Limb (tissue), 2 donors: ENCODE measurements around the gene ADAMTS17.
A peak's percentile ranks its signal among the peaks of the same experiment; 100 is the strongest.

Experiments used
- DNase-seq, 2 donors: peaks; one replicate each; pipeline ENCODE4 v3.0.0-alpha.2; 2016; ENCODE audit errors: extremely low spot score in 2 of 2

The ADAMTS17 gene

DNA sequence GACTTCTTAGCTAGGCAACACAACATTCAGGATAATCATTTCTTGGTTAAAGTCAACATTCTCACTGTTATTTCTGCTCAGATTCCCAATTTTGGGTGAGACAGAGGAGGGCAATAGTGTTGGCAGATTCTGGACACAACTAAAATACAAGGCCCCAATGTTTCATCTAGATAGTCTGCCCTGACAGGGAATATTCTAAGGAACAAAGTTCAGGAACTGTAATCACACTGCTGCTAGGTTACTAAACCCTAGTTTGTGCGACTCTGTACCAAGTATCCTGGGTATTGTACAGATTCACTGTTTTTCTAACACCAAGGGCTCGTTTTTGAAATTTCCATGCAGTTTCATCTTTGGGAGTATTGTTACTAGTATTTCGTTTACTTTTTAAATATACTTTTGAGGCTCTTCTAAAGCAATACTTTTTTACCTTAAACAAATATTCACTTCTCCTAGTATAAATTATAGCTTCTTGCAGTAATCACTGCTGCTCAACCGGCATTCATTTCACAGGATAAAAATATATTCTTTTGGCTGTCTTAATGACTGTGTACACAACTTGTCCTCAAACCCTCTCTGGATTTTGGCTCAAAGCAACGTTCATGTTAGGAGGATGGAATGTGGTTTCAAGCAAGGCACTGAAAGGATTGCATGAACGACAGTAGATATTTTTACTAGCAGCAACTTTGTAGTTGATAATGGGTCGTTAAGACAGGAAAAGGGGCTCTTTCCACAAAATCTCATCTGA lies 167.4 kb downstream of the ADAMTS17 start:
- no peak for DNase-seq

DNA sequence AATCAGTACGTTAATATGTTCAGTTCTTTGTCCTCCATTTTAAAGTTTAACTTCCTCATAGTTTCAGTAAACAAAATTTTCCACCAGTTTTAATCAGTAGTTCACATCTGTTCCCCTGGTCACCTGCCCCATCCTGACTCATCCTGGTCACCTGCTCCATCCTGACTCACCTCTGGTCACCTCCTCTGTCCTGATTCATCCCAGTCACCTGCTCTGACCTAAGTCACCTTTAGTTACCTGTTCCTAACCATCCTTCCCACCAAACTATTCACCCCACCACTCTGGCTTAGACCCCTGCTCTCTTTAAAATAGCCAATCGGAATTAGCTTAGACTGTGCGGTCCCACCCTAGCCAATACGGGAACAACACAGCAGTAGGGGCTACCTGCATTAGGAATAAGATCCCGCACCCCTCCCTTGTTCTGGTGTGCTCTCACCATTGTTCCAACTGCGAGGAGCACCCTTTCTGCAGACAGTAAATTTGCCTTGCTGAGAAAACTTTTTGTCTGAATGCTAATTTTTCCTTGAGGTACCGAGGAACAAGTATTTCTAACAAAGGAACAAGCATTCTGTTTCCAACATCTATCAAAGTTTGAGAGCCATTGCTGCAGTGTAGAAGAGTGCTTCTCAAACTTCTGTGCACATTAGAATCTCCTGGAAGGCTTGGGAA lies 169.3 kb downstream of the ADAMTS17 start:
- no peak for DNase-seq

DNA sequence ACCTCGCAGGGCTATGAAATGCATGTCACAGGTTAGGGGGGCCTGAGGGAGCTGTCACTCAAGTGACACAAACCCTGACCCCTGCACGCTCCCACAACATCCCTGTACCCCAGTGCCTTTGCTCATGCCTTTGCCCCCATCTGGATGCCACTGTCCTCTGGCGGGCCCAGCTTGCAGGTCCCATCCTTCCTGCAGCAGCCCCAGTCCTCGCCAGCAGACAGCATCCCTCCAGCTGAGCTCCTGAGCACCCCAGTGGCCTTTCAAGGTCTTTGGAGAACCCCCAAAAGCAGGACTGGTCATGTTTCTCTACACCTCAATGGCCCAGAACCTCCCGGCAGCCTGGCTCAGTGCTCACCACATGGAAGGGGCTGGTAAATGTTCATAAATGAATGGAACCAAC lies 170.4 kb downstream of the ADAMTS17 start:
- peak in 1 of 2 donors; percentile 23 for DNase-seq

DNA sequence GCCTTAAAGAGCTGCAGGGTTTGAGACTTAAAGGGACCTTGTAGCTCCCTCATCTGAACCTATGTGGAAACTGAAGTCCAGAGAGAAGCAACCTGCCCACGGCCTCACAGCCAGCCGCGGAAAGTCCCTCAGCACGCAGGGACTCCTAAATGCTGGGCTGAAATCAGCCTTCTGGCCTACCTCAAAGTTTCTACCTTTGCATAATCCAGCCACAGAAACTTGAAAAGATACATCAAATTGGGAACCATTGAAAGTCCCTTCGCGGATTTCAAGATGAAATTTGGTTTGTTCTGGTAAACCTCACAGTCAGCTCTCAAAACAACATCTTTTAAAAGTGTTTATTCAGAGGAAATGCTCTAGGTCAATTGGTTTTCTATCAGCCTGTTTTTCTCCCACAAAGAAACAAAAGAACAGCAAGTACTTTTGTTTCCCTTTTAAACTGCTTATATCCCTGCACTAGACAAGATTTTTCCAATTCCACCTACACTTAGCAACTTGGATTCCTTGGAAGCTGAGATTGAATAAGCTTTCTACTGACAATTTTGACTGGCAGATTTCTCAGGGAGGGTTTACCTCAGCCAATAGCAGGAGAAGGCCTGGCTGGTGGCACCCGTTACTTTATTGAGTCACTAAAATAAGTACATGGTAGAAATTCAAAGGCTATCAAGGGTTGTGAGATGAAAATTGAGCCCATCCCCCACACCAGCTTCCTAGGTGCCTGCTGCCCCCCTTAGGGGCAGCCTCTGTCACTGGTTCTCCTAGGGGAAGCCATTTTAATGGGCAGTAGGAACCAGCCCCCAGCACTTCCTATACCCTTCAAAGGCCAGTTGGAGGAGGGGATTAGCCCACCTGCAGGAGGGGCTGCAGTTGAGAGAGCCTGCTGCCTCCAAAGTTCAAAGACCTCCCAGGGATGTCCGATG lies 171.2 kb downstream of the ADAMTS17 start:
- DNase-seq = peak in 1 of 2 donors; percentile 8

DNA sequence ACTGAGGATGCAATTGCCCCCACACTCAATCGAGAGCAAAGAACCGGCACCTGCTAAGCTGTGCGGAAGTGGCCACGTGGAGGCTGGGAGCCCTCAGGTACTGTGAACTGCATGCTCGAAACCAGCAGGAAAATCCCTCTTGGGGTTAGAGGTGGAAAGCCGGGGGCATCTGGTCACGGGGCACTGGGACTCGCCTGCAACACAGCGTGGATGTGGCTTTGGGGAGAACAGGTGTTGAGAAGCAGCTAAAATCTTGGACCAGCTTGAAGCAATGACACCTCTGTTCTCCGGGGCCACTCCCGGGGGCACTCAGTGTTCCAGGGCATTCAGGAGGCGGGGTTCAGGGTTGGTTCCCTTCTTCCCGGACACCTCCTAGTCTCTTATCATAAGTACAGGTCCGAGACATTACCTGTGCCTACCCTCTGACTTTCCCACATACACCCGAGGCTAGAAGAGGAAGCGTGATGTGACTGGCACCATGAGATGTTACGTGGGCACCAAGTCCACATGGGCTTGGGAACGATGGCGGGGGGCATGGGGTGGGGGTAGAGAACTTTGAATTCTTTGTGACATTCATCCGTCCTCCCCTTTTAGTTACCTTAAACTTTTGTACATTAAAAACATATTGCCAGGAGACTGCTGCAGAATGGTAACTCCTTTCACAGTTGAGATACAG lies 172.0 kb downstream of the ADAMTS17 start:
- peak in 1 of 2 donors; percentile 22 for DNase-seq

DNA sequence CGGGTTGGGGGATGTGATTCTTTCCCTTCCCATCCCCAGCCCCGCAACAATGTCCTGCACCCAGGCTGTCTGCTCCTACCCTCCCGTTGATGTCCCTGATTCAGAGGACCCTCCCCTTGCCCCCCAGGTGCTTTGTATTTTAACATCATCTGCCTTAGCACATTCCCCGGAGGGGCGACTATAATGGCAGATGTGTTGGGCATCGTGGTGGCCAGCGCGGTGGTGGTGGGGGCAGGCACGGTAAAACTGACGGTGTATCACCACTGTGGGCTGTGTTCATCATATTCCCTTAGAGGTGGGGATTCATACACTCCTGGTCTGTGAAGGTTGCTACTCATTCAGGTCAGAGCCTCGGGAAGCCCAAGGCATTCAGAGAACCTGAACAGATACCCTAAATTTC lies 173.0 kb downstream of the ADAMTS17 start:
- DNase-seq = no peak

DNA sequence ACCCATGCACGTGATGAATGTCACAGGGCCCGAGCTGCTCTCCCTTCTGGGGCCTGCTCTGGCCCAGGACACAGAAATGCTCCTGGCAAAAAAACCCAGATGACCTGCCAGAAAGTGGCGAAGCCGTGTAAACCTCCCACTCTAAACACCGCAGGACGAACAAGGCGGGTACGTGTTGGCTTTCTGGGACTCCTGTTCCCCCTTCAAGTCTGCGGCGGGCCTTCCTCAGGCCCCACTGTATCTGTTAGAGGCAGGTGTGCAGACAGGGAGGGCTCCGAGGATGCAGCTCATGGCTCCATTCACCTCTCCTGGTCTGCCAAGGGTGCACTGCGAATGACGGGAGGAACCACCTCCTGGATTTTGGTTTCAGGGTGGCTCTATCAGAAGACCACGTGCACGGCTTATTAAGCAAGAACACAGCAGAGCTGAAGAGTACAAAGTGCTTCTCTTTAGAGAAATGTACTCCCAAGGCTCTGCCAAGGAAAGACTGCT lies 173.8 kb downstream of the ADAMTS17 start:
- no peak for DNase-seq

DNA sequence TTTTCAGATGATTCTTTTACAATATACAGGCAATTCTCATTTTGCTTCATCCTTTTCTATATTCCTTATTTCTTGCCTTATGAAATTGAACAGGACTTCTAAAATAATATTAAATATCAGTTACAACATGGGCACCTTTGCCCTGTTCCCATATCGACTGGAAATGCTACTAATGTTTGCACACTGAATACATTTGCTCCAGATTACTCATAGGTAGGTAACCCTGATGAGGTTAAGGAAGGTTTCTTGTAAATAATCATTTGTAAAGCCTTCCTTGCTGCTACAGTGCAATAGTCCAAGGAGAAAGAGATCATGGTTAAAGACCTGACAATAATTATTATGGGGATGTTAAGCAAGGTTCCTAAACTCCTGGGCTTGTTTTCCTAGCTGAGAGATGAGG lies 175.5 kb downstream of the ADAMTS17 start:
- no peak for DNase-seq

DNA sequence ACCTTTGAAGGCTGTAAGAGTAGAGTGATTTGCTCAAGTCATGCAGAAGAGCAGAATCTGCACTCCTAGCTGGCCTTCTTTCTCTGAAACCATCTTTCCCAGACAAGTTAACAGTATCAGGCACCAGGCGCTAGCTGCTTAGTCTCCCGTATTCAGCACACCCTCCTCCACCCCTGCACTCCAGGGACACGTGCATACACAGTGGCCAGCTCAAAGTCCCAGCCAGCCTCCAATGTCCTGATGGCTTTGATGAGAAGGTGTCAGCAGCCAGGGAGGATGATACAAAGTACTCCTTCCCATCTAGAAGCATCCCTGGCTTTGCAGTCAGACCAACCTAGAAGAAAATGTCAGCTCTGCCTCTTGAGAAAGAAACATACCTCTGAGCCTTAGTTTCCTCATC lies 177.8 kb downstream of the ADAMTS17 start:
- no peak for DNase-seq

DNA sequence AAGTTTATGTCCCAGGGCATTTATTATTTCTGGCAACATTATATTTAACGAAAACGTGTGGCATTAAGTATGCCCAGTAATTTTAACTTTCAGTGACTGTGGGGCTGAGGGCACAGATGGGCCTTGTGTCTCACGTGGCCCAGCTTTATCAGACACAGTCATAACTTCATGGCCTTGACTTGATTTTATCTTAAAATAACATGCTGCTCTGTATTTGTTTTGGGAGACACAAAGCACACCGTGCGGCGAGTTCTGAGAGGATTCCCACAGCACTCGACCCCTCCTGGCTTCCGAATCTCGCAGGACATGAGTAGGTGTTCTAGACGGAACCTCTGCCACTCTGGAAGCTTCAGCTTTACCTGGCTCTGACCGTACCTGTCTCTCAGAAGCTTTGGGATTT lies 180.8 kb downstream of the ADAMTS17 start:
- no peak for DNase-seq

DNA sequence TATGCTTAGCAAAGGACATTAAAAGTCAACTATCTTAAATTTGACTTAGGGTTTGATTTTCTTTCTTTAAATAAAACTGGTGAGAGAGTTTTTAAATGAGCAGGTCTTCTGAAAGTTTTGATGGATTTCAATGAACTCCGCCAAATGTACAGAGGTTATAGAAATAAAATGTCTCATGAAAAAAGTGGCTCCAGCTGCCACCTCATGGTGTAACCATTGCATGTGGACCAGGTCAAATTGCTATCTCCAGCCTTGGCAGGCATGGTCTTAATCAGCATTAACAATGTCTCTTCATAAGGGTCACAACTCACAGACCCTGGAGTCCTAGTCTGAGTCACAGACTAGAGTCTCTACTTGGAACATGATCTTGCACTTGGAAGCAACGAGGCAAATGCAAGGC lies 182.3 kb downstream of the ADAMTS17 start:
- DNase-seq = no peak

DNA sequence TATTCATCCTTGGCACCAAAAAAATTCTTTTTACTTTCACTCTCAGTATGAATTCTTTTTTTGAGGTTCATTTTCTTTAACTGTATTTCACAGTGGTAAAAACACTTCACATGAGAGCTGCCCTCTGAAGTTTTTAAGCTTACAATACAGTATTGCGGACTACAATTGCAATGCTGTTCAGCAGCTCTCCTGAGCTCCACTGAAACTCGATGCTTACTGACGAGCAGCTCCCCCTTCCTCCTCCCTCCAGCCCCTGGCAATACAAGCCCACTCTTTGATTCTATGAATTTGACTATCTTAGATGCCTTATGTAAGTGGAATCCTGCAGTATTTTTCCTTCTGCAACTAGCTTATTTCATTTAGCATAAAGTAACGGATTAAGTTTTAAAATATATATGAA lies 183.4 kb downstream of the ADAMTS17 start:
- DNase-seq = peak in 1 of 2 donors; percentile 39

DNA sequence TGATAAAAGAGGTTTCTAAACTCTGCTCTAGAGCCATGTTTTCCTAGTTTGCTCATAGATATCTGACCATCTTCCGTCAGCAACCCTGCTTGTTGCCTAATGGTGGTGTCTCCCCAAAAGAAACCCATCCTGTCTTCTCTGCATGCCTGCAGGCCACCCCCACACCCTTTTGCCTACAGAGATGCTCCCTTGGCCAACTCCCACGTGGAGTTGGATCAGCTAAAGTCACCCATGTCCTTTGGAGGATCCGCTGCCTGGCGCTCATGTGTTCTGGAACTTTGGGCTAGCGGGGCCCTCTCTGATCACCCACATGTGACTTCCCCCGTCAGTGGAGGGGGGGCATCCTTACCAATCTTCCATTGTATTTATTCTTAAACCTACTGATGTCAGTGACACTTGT lies 185.6 kb downstream of the ADAMTS17 start:
- peak in 1 of 2 donors; percentile 7 for DNase-seq

DNA sequence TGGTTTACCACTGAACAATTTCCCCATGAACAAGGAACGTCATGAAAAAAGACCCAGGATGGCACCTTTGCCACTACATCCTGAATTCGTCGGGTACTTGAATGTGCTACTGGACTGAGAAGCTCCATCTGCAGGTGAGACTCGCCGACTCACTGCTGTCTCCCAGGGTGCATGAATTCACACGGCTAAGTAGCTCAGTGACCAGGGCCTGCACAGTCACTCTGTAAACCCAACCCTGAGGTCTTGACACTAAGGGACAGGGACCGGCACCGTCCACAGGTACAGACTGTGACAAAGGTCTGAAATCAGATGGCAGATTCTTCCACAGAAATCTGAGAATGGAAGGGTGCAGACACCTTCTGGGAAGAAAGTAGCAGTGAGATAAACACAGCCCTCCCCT lies 187.4 kb downstream of the ADAMTS17 start:
- no peak for DNase-seq

DNA sequence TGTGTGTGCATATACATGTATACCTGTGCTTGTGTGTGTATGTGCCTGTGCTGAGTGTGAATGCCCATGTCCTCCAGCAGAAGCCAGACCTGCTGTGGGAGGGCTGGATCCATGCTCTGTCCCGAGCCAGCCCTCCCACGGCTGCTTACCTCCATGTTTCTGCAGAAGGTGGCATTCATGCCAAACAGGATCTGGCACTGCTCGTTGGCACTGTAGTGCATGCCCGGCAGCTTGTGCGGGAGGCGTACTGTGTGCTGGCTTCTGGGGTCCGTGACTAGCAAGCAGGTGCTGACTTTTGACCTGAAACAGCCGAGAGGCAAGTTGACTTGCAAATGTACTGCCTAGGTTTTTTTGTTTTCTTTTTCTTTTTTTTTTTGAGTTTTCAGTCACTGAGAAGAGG lies 189.3 kb downstream of the ADAMTS17 start:
- DNase-seq = no peak

DNA sequence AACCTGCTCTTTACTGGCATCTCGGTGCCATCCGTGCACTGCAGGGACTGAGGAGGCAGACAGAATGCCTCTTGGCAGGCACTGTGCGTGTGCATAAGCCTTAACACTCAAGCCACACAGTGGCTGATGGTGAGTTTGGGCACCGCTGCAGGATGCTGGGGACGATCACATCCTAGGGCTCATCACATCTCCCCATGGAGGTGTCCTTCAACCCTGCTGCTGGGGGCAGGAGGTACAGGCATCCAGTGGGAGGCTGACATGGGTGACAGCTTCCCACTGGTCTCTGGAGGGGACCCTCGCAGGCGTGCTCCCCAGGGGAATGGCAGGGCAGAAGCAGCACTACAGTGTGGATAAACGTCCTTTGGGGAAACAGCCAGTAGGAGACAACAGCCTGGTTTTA lies 190.9 kb downstream of the ADAMTS17 start:
- no peak for DNase-seq

DNA sequence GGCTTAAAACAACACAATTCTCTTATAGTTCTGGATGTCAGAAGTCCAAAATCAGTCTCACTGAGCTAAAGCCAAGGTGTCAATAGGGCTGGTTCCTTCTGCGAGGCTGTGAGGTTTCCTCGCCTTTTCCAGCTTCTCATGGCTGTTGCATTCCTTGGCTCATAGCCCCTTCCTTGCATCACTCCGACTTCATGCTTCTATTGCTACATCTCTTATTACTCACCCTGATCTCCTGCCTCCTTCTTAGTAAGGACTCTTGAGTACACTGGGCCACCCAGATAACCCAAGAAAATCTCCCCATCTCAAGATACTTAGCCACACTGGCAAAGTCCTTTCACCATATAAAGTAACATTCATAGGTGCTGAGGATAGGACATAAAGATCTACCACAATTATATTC lies 193.9 kb downstream of the ADAMTS17 start:
- no peak for DNase-seq

DNA sequence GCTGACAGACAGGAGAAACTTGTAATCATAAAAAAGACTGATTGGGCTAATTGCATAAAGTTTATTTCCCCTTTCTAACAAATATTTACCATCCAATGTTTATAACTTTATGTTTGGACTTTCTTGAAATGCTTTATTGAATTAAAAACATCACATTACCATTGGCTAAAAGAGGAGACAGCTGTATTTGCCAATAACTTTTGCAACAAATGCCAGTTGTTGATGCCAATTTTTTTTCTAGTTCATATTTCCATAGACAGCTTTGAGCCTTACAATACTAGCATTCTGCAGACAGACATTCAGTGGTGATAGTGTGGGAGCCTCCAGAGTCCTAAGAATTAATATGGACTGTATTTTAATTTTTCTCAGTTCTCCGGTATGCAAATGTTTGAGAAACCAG lies 198.4 kb downstream of the ADAMTS17 start:
- DNase-seq = peak in 1 of 2 donors; percentile 35

DNA sequence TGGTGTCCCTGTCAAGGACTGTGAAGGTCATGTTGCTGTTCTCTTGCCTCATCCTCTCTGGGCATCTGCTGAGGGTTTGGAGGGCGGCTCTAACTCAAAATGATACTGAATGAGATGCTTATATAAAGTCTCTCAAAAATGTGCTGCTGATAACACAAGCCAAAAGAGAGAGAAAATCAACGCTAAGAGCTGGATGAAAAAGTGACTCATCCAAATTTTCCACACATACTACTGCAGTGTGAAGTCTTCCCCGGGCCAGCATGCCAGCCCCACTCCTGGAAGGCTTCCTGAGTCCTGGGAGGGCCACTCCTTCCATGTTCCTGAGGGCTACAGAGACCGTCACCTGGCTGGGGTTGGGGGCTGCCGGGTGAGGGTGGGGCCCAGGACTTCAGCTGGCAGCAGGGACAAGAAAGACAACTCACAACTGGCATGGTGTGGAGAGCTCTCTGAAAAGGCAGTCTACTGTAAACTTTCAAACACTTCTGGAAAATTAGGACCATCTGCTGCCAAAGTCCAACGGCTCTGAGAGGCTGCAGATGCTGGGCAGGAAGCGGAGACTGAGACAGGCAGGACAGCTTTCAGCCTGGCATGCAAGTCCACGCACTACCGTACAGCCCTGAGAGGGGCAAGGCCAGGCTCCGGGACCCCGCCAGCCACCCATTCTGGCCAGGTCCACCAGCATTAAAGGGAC lies 200.3 kb downstream of the ADAMTS17 start:
- DNase-seq = peak in 1 of 2 donors; percentile 42

DNA sequence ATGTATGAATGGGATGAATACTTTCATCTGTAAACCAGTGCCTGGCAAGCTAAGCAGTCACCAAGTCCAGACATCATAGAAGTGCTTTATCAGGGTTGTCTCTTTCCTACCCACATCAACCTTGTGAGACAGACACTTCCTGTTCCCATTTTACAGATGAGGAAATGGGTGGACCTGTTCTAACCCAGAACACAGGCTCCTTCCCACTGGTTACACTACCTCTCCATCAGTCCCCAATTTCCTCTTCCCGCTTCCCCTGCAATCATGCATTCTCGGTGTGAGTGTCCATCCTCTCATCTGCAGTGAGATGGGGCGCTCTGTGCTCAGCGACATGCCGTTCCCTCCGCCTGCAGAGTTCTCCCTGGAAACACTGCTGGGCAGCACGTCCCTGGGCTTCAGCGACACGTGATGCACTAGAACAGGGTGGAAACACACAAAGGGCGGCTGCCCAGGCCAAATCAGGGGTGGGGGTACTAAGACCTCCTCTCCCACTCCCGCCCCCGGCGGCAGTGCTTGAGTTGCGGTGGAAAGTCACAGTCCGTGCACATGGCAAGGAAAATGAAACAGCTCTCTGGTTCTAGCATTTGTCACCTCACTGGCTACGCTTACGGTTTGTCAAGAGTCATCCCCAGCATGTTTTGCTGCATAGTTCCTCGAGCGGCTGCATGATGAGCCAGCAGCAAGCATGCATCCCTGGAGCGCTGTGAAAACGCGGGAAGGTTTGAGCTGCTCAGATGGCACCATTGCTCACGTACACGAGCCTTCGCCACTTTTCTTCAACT lies 201.1 kb downstream of the ADAMTS17 start:
- no peak for DNase-seq
